NCI-H146 (cell line): Measurements from ENCODE around the gene MAG.

ENCODE experiments used
- DNase-seq: peaks from one replicate; lab custom pipeline; 2025; lab: John Stamatoyannopoulos, UW

Gene MAG

GRCh38 chr19:35291916-35292315 lies at the start of gene MAG:
Gene MAG (plus strand): TSS chr19:35292161. CDS start chr19:35295409, 3,248 bp downstream.
- no peak for DNase-seq

- DNase-seq: no peak
Observed at GRCh38 chr19:35246466-35247092, 45.4 kb upstream of the MAG start.

- peak; percentile 96 for DNase-seq
Observed at GRCh38 chr19:35247526-35248309, 44.2 kb upstream of the MAG start.

- DNase-seq: peak; percentile 98
Observed at GRCh38 chr19:35248310-35249145, 43.4 kb upstream of the MAG start, which contains the start of gene LSR. Gene LSR (plus strand): TSS chr19:35249002. CDS start chr19:35249023, 21 bp downstream.

GRCh38 chr19:35249146-35249847 lies 42.7 kb upstream of the MAG start:
- DNase-seq: peak; percentile 53

- no peak for DNase-seq
Observed at GRCh38 chr19:35249848-35250711, 41.9 kb upstream of the MAG start.

GRCh38 chr19:35251456-35251855 lies 40.5 kb upstream of the MAG start:
- DNase-seq: no peak

GRCh38 chr19:35253316-35254286 lies 38.4 kb upstream of the MAG start:
- peak; percentile 89 for DNase-seq

- DNase-seq: no peak
Observed at GRCh38 chr19:35254341-35255297, 37.3 kb upstream of the MAG start.

- DNase-seq: no peak
Observed at GRCh38 chr19:35256566-35256965, 35.4 kb upstream of the MAG start.

GRCh38 chr19:35257113-35257461 lies 34.9 kb upstream of the MAG start:
- DNase-seq: no peak

GRCh38 chr19:35260694-35261304 lies 31.2 kb upstream of the MAG start:
- DNase-seq: no peak

- no peak for DNase-seq
Observed at GRCh38 chr19:35261356-35262100, 30.4 kb upstream of the MAG start.

GRCh38 chr19:35262101-35262761 lies 29.7 kb upstream of the MAG start:
- no peak for DNase-seq

GRCh38 chr19:35264268-35265125 lies 27.5 kb upstream of the MAG start:
- no peak for DNase-seq
